HUDEP-2 (cell line): ENCODE results near the gene MYO10.

Experiments
- DNase-seq, 76 experiments: peaks; one replicate each; lab custom pipeline; 2025; ENCODE audit not compliant: unreplicated experiment in 76 of 76; lab: John Stamatoyannopoulos, UW

The MYO10 gene

DNA sequence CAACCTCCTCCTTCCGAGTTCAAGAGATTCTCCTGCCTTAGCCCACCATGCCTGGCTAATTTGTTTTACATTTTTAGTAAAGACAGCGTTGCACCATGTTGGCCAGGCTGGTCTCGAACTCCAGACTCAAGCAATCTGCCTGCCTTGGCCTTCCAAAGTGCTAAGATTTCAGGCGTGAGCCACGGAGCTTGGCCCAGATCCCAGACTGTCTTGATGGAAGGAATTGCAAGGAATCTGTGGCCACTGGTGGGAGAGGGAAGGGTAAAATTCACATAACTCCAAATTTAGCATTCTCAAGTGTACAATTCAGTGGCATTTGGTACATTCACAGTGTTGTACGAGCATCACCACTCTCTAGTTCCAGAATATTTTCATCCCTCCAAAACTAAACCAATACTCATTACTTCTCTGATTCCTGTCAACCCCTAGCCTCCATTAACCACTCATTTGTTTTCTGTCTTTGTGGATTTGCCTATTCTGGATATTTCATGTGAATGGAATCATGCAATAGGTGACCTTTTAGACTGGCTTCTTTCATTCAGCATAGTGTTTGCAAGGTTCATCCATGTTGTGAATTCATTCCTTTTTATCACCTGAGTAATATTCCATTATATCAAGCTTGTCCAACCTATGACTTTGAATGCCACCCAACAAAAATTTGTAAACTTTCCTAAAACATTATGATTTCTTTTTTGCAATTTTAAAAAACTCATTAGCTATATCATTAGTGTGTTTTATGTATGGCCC is 8.9 kb upstream of the MYO10 start:
- no peak for DNase-seq

DNA sequence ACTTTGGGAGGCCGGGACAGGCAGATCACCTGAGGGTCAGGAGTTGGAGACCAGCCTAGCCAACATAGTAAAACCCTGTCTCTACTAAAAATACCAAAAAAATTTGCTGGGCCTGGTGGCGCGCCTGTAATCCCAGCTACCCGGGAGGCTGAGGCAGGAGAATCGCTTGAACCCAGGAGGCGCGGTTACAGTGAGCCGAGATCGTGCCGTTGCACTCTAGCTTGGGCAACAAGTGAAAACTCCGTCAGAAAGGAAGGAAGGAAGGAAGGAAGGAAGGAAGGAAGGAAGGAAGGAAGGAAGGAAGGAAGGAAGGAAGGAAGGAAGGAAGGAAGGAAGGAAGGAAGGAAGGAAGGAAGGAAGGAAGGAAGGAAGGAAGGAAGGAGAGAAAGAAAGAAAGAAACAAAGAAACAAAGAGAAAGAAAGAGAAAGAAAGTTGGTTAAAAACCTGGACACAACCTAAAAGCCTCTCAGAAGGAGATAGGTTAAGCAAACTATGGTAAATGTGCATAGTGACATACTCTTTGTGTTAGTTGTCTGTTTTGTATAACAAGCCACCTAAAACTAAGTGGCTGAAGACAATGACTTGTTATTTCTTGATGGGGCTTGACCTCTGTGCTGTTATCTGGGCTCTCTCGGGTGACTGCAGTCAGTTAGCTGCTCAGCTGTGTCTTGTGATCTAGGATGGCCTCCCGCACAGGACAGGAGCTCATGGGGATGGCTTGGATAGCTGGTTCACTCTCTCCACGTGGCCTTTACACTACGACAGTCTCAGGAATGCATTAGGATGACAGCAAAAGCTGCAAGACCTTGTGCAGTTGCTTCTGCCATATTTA is 8.0 kb upstream of the MYO10 start:
- no peak for DNase-seq

DNA sequence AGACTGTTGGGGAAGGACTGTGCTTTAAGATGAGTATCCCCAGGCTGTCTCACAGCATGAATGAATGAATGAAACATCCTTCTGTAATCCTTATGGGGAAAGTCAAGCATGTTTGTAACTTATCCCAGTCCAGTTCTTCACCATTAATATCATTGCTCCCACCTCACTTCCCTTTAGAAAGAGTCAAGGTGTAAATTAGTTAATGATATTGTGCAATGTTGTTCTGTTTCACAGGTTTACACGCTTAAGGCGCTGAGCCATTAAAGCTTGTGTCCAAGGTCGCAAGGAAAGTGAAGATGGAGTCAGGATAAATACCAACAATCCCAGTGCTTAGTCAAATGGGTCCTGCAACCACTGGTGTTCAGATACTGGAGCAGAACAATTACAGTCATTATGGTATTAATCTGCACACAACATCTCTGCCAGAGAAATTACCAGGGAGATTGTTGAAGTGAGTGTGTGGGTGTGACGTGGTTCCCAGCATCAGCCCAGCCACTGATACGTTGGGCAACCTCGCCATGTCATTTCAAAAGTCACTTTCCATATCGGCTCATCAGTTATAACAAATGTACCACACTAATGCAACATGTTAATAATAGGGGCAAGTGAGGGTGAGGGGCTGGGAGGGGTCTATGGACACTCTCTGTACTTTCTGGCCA is 1.5 kb upstream of the MYO10 start:
- DNase-seq, result no peak

DNA sequence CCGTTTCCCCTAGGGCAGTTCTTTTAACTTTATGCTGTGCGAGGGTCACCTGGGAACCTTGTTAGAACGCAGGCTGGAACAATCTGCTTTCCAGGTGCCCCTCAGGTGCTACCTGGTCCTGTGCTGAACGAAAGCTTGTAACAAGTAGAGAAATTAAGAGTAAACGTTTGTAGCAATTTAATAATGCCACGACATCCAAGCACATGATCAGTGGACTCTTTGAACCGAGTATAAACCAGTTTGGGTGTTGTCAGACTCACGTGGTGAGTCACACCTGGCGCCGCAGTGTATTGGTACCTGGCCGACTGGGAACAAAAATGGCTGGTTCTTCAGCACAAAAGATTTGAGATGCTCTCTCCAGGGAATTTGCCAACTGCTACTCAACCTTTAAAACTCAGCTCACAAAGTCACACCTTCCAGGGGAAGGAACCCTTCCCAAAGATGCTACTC is 926 bp upstream of the MYO10 start:
- DNase-seq, result no peak

DNA sequence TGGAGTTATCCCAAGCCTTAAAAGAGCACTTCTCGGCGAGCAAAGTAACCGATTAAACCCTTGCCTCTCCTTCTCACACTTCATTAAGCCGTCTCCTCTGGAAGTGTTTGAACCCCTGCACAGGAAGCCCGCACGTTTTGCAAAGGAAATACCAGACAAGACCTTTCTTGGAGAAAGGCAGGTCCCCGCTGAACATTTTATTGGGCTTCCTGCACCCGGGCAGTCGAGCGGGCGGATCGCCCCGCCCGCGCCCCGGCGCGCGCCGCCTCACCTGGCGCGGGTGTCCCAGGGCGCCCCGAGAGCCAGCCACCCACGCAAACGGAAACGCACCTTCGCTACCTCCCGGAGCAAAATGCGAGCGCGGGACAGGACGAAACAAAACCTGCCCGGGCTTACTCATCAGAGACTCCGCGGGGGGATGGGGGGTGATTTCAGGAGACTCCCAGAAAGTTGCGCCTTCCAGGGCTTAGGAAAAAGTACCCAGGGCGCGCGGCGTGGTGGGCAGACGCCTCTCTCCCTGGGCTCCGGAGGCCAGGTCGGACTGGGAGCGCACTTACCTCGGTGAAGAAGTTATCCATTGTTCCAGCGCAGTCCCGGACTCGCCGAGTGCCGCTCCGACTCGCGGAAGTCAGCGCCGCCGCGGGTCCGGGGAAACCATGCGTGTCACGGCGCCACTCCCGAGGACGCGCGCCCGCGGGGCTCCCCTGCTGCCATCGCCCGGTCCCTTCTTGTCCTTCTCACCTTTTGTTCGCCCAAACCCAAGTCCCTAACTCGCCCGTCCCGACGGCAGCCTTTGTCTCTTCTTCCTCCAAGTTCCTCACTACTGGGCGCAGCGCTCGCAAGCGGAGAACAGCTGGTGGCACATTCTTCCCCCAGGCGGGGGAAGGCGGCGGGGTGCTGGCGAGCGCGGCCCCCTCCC is 598 bp downstream of the MYO10 start:
- DNase-seq, result peak in 21 of 76 experiments; percentile 6 to 61 (median 37)

DNA sequence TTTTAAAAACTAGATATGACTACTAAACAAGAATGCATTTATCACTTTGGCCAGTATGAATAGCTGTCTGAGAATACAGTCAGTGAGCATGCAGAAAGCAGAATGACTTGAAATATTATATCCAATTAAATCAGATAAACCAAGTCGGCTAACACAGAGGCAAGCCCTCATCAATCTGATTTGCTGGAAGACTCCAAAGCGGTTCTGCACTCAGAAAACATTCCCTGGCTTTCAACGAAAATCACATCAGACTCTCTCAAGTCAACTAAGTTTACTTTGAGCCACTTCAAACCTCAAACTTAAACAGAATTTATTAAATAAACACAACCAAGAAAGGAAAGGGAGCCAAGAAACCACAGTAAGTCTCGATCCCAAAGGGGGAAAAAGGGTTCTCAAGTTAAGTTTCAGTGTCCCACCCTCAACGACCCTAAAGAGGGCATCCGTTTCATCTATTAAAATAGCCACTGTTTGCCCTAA is 1.4 kb downstream of the MYO10 start:
- no peak for DNase-seq

DNA sequence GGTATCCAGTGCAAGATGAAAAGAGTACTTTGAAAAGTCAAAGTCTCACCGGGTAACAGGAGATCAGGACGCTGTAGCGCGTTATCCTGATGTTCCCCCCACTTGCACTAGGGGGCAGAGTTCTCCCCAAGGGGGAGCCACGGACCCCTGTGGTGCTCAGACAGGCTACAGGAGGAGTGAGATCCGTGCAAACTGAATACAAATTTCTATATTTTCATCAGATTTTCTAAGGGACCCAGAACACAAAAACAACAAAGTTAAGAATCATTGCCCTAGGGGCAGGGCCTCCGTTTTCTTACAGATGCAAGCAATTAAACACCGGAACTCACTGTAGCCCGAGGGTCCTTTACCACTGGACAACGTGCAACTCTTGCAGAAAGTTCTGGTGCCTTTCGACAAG is 2.0 kb downstream of the MYO10 start:
- peak in 35 of 76 experiments; percentile 0 to 36 (median 10) for DNase-seq

DNA sequence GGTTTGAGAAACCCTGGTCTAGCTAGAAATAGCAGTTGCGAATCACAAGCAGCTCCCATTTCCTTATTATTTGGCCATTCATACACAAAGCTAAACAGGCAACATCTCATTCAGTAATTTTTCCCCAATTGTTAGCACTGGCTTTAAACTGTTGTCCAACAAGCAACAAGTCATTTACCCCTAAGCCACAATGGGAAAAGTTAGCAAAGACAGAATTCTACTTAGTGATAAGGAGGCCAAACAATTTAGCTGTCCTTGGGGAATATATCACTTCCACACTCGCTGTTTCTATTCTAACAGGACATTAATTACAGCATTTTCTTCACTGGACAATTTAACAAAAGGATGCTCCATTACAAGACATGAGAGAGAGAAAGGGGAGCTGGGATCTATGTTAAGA is 2.8 kb downstream of the MYO10 start:
- no peak for DNase-seq

DNA sequence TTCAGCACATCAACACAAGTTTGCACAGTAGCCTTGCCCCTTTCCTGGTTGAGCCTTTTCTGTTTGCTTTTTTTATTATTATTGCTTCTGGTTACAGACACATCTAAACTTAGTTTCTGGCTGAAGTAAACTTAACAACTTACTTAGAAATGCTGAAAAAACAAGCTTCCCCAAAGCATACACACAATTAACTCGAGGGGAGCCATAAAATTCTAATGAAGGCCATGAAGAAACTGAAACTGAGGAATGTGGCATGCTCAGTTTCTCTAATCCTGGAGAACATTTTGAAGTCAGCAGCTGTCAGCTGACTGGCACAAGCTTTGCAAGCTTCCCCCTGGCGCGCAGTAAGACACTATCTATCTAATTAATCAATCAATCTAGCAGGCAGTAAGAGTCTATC is 3.7 kb downstream of the MYO10 start:
- DNase-seq, result no peak

DNA sequence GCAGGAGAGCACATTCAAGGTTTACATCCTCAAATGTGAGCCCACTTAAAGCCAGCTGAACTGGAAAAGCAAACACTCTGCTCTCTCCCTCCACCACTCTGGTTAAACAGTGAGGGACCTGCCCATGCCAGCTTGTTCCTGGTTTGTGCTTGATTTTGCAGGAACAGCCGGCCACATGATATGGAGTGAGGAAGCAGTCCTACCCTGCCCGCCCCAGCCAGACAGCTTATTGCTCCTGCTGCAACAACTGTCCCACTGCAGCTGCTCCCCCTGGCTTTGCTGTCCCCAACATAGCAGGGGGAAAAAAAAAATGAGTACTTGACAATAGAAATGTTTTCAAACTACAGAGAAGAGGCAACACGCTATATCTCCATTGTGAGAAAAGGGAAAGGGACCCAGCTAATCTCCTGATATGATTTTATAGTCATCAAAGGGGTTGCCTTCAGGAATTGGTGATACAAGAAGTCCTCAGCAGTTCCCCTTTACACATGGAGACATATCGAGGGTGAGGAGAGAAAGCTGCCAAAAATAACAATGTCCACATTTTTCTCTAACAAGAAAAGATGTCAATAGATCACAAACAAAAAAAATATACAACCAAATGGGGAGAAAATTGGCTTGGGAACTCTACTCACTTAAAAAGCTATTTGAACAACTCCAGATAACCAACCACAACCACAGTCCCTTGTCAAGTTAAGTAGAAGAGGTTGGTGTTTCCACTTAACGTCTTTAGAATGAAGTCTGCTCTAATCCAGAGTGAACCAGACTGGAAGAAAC is 4.6 kb downstream of the MYO10 start:
- DNase-seq, result no peak

DNA sequence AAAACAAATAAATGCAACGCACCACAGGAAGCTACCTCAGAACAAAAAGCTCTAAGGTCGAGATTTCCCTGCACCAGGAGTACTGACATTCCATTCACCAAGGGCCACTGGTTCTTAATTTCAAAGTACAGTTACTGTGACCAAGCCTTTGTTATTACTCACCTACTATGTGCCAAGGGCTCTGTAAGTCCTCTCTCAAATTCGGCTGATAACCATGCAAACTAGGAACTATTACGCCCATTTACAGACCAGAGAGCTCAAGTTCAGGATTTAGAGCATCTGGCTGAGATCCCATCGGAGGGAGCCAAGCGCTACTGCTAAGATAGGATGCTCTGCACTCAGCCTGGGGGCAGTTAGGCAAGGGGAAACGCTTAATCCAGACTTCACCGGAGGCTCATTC is 5.6 kb downstream of the MYO10 start:
- DNase-seq, result no peak

DNA sequence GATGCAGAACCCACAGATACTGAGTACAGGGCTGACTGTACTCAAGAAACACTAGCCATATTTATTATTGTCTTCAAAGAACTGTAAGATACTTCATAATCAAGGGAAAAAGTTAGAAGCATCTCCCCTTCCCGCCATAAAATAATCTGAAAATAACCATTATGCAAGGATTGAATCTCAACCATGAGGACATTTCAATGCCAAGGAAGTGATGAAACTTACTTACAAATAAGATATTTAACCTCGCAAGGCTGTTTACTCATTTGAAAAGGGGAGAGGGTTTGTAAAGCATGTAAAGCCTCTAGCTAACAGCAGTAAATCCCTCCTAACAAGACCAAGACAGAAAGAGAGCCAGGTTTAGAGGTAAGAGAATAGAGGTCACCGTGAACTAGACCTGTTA is 6.3 kb downstream of the MYO10 start:
- no peak for DNase-seq

DNA sequence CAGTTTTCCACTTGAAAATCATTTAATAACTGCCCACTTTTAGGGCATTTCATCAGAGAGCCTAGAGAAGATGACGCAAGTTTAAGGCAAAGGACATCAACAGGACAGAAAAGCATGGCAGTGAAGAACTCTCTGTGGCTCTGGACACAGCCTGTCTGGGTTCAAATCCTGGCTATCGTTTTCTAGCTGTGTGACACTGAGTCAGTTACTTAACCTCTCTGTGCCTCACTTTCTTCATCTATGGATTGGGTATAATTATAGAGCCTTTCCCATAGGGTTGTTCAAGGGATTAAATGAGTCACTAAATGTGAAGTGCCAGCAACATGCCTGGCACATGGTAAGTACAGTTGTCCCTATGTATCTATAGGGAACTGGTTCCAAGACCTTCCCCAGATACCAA is 6.7 kb downstream of the MYO10 start:
- no peak for DNase-seq

DNA sequence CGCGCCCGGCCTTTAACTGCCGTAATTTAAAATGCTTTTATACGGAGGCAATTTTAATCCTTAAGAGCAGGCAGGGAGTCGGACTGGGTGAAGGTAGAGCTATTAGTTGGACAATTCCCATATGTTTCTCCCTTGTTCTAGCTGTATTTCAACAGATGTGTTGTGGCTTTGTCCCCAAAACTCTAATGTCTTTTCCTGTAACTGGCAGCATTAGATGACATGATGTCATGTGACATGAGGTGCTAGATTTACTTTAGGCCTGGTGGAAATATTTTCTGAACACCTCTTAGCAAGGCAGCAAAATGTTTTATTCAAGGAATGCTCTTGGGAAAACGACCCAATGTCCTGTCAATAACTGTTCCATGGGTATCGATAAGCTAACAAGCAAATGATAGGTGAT is 8.5 kb downstream of the MYO10 start:
- DNase-seq, result no peak

DNA sequence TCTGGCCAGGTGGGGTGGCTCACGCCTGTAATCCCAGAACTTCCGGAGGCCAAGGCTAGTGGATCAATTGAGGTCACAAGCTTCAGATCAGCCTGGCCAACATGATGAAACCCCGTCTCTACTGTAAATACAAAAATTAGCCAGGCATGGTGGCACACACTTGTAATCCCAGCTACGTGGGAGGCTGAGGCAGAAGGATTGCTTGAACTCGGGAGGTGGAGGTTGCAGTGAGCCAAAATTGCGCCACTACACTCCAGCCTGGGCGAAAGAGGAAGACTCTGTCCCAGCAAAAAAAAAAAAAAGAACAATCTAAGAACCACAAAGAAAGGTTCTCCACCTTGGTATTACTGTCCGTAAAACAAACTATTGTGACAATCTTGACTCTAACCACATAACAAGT is 9.7 kb downstream of the MYO10 start:
- no peak for DNase-seq

DNA sequence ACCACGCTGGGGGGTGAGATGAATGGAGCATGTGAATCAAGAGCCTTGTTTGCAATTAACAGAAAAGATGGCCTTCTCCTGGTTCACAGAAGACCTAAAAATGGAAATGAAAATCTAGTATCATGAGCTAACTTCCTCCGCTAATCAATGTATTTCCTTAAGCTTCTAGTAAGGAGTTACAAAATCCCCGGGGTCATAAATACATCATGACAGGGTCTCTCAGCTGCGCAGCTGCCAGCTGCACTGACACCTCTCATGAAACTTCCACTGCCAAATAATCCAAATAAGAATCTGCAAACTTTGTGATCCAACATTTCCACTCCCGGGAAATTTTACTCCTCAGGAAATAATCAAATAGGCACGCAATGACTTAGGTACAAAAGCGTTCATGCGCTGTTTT is 11.9 kb downstream of the MYO10 start:
- DNase-seq, result no peak

DNA sequence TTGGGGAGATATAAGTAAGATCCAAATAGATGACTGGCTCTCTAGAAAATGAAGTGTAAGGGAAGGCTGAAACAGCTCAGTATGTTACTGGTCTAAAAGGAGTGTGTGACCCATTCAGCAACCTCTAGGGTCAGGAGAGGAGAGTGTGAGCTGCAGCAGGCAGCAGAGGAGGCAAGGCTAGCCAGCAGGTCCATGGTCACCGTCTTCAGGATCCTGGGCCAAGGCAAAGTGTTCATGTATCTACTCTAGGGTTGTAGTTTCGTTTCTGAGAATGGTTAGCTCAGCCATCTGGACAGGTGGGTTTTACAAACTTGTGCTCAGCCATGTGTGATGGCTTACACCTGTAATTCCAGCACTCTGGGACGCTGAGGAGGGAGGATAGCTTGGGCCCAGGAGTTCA is 13.7 kb downstream of the MYO10 start:
- no peak for DNase-seq

DNA sequence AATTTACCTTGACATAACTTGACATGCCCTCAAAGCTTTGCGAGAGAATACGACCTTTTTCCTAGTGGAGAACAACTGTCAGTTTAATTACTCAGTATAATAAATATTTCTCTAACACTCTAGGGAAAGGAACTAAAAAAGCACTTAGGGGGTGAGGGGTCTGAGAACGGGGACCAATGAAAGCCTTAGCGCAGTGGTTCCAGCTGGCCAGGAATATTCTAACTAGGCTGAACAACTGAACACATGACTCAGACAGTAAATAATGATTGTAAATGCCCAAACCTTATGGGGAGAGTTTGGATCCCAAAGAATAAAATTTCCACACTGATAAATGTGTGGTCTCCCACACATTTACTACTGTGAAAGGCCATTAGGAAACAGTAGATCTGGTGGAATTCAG is 14.9 kb downstream of the MYO10 start:
- no peak for DNase-seq

DNA sequence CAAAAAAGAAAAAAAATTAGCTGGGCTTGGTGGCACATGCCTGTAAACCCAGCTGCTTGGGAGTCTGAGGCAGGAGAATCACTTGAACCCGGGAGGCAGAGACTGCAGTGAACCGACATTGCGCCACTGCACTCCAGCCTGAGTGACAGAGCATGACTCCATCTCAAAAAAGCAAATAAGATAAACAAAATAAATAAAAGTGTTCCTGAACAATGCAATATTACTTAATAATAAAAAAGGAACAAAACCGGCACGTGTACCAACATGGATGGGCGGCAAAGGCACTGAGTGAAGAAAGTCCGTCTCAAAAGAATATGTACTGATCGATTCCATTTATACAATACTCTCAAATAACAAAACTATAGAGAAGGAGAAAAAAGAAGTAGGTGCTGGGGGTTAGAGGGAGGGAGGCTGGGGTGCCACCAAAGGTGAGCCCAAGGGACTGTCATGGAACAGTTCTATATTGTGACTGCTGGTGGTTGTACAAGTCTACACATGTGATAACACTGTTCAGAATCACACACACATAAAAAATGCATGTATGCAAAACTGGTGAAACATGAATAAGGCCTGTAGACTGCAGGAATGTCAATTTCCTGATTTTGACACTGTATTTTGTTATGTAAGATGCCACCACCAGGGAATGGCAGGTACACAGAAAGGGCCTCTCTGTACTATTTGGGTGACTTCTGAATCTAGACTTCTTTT is 15.8 kb downstream of the MYO10 start:
- DNase-seq, result no peak
